MM.1S (cell line): ENCODE results near the gene SEC23B.

ENCODE experiments used
- CTCF ChIP-seq: fragments of 300-600 bp; sonication (generic); IDR thresholded peaks from 2 replicates; pipeline ENCODE4 v1.5.1; 2016; ENCODE audit warnings: antibody characterized with exemption, low read length, mixed read lengths
- EZH2phosphoT487 ChIP-seq: fragments of 300-600 bp; sonication (generic); IDR thresholded peaks from 2 replicates; pipeline ENCODE4 v1.6.1; 2018; ENCODE audit warnings: antibody characterized with exemption, low read length

DNA sequence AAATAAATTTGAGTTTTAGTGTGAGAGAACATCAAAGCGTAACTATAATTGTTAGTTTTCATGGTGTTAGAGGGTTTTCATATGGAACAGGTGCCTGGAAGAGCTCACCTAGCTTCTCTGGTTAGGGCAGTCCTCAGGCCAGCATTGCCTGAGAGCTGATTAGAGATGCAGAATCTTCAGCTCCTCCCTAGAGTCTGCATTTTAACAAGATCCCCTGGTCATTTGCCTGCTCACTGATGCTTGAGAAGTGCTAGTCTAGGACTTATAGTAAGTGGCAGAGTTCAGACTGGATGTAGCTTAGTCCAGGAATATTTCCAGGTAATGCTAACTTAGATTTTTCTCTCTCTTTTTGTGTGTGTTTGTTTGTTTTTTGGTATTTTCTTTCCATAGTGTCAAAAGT lies 37.8 kb downstream of the SEC23B start:
- TF ChIP-seq EZH2phosphoT487 (no peak), CTCF (no peak)
